Left renal cortex interstitium (tissue), 4 donors: Measurements from ENCODE around the gene IFNL4. TPM values are rescaled to one million over a fixed set of nuclear protein-coding genes. Genes with fewer than 3 reads are reported as not detected.
"Not testable (repeated sequence)": the region's sequence is repeated elsewhere in the genome, so short reads cannot be mapped to it uniquely, and the experiment has no call there.

Source experiments
- DNase-seq, 4 donors: peaks; one replicate each; pipeline ENCODE4 v3.0.0-alpha.2; 2013; ENCODE audit warnings: low read depth in 4 of 4, low spot score in 2 of 4, missing footprints in 1 of 4
- polyA plus RNA-seq, 4 donors: library from polyadenylated mRNA; unstranded; fragments of 120-200 nt; gene quantifications; one replicate each; pipeline ENCODE4 v1.2.1, GENCODE V29; 2013; ENCODE audit not compliant: insufficient read length in 4 of 4

The IFNL4 gene
- polyA plus RNA-seq = under 1 TPM in 1 of 4 donors, not detected in 3; 0.09 TPM

DNA sequence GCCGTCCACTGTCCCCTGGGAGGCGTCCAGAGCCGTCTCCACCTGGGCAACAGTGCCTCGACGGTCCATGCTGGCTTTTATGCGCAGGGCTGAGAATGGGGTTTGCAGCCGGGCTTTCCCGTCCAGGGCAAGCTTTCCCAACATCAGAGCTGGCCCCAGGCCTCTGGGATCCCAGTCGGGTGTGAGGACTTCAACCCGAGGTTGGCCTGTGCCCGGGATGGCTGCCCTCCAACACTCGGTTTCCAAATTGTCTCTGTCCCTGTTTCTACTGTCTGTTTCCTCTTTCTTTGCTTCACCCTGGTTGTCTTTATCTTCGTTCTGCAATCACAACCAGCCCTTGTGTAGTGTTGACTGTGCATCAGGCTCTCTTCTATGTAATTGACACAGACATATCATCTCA lies at the start of gene IFNL4:
Gene IFNL4, minus strand, starts transcription at position 51 of the 400 bp plus-strand sequence.
- DNase-seq = no peak

GRCh38 chr19:39297931-39298634 lies 49.4 kb upstream of the IFNL4 start:
- DNase-seq = no peak

GRCh38 chr19:39296906-39297305 lies 48.2 kb upstream of the IFNL4 start:
- no peak for DNase-seq

DNA sequence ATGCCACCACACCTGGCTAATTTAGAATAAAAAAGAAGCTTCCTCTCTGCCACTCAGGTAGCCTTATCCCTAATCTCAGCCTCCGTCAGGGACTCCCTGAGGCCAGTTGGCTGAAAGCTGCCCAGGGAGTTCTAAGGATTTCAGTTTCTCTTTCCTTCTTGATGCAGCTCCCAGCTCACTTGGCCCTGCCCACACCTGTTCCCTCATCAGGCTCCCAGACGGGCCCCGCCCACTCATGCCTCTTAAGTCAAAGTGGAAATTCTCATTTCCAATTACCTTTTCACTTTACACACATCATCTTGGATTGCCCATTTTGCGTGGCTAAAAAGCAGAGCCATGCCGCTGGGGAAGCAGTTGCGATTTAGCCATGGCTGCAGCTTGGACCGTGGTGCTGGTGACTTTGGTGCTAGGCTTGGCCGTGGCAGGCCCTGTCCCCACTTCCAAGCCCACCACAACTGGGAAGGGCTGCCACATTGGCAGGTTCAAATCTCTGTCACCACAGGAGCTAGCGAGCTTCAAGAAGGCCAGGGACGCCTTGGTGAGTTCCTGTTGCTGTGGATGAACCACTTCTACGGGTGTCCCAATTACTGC lies 47.5 kb upstream of the IFNL4 start, which contains the start of gene IFNL1:
Gene IFNL1, plus strand, starts transcription at position 353 of the 591 bp plus-strand sequence. Its CDS starts 15 bp downstream, at position 368.
- no peak for DNase-seq

DNA sequence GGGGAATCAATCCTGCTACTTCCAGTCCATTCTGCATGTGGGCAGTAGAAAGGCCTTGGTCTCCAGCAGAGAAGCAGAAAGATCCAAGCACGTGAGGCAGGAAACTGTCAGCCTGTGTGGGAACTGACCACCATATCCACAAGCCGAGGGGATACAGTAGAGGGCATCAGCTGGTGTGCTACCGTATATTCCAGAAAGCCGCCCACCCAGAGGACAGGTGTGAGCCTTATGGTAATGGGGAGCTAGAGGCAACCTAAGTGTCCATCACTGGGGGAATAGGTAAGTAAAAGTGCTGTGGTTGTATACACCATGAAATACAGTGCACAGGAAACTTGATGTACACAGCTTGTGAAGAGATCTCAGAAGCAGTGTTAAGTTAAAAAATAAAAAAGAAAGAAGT lies 44.7 kb upstream of the IFNL4 start:
- DNase-seq = no peak

GRCh38 chr19:39284032-39284431 lies 35.4 kb upstream of the IFNL4 start:
- DNase-seq = no peak

- no peak for DNase-seq
These were observed 33.4 kb upstream of the IFNL4 start for GRCh38 chr19:39282021-39282420.

DNA sequence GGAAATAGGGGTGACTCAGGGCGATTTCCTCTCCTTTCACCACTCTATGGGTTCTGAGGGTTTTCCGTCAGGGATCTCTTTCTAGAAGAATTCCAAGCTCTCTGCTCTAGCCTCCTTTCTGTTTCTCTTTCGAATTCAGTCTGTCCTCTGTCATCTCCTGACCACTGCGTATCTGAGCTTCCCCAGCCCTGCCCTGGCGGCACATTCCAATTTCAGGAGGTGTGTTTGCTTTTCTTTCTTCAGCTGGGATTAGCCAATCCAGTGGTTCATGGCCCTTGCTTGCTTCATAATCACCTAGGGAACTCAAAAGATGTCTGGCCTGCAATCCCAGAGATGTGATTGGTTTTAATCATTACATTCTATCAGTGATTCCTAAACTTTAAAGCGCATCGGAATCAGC lies 28.9 kb upstream of the IFNL4 start:
- no peak for DNase-seq

DNA sequence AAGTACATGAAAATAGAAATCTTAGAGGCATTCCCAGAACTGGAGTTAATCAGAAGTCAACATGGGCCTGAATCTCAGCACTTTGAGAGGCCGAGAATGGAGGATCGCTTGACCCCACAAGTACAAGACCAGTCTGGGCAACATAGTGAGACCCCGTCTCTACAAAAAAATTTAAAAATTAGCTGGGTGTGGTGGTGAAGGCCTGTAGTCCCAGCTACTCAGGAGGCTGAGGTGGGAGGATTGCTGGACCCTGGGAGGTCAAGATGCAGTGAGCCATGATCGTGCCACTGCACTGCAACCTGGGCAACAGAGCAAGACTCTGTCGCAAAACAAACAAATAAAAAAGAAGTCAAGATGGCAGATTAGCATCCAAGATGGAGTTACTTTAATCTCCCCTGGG lies 28.1 kb upstream of the IFNL4 start:
- no peak for DNase-seq

DNA sequence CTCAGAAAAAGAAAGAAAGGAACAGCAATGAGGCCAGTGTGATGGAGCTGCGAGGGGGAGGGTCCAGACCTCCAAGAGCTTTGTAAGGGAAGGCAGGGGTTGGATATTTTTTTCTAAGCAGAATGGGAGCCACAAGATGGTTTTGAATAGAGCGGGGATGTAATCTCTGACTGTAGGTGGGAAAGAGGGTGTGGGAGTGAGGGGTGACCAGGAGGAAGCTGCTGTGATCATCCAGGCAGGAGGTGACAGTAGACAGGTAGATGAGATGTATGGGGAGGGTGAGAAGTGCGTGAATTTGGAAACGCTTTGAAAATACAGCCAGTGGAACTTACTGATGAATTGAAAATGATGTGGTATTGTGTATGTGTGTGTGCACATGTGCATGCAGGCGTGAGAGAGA lies 26.9 kb upstream of the IFNL4 start:
- DNase-seq = no peak

DNA sequence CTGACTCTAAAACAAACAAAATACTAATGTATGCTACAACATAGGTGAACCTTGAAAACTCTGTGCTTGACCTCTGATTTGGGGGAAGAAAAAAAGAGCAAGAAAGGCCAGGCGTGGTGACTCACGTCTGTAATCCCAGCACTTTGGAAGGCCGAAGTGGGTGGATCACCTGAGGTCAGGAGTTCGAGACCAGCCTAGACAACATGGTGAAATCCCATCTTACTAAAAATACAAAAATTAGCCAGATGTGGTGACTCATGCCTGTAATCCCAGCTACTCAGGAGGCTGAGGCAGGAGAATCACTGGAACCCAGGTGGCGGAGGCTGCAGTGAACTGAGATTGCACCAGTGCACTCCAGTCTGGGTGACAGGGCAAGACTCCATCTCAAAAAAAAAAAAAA lies 25.2 kb upstream of the IFNL4 start:
- DNase-seq = not testable (repeated sequence)

GRCh38 chr19:39270036-39270871 lies 21.6 kb upstream of the IFNL4 start:
- no peak for DNase-seq

- not testable (repeated sequence) for DNase-seq
These were observed 20.7 kb upstream of the IFNL4 start for GRCh38 chr19:39269369-39269768.

- DNase-seq = not testable (repeated sequence)
These were observed 20.0 kb upstream of the IFNL4 start for GRCh38 chr19:39268531-39269223.

DNA sequence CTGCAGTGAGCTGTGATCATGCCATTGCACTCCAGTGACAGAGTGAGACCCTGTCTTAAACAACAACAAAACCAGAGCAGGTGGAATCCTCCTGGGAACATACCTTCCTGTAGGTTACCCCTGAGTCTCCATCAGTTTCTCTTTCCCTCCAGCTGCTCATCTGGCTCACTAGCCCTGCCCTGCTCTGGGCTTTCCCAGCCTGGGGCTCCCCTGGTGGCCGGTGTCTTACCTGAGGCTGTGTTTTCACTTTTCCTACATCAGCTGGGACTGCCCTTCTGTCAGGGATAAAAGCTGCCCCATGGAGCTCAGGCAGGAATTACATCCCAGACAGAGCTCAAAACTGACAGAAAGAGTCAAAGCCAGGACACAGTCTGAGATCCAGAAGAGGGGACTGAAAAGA lies 19.4 kb upstream of the IFNL4 start, which contains the start of gene IFNL2:
Gene IFNL2, plus strand, starts transcription at position 312 of the 400 bp plus-strand sequence. CDS start 173 bp downstream, outside the sequence.
- DNase-seq = not testable (repeated sequence)

DNA sequence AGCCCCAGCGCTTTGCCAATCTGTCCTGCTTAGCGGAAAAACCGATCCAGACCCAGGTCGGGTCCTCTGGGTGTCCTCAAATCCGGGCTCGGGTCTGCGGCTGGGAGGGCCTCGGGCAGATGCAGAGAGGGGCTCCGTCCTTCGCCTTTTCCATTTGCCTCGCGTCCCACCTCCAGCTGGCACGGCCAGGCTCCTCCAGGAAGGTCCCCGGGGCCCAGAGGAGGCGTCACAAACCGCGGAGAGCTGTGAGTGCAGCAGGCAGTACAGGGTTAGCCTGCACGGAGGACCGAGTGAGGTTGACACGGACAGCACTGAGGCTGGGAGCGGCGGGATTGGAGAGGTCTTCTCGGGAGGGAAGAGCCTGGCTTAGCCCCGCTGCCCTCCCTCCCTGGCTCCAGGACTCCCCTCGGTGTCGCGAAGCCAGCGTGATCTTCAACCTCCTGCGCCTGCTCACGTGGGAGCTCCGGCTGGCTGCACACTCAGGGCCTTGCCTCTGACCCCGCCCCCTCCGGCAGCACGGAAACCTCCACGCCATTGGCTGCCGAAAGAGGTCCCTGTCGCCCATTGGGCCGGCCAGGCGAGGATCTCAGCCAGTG lies 16.8 kb upstream of the IFNL4 start:
- no peak for DNase-seq

DNA sequence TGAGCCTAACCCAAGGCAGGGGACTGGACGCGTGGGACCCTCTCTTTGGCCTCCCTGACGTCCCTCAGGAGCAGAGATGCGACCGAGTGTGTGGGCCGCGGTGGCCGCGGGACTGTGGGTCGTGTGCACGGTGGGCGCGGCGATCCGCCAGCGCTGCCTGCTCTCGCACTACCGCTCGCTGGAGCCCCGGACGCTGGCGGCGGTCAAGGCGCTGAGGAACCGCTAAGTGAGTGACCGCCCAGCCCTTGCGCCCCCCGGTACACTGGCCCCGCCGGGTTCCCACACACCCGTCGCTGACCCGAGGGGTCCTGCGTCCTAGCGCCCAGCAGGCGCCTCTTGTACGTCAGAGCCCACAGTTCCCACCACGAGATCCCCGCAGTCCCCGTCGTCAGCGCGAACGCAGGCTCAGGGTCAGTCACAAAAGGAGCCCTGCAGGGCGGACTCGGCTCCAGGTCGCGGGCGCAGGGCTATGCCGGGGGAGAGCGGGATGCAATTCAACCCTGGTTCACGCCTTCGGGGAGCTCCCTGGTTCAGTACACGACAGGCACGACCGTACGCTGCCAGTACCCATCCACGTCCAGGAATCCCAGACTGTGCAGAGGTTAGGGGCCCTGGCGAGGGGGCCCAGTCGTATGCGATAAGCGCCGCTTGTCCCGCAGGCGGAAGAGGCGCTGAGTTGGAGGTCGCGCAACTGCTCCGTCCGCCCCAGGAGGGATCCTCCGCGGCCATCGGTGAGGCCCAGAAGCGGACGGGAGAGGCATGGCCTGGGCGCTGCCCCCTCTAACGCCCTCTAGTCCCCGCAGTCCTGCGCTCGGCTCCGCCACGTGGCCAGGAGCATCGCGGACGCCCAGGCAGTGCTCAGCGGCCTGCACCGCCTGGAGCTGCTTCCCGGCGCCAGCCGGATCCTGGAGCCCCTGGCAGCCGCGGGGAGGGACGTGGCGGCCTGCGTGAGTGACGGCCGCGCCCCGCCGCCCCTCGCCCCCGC lies 15.9 kb upstream of the IFNL4 start:
- no peak for DNase-seq

DNA sequence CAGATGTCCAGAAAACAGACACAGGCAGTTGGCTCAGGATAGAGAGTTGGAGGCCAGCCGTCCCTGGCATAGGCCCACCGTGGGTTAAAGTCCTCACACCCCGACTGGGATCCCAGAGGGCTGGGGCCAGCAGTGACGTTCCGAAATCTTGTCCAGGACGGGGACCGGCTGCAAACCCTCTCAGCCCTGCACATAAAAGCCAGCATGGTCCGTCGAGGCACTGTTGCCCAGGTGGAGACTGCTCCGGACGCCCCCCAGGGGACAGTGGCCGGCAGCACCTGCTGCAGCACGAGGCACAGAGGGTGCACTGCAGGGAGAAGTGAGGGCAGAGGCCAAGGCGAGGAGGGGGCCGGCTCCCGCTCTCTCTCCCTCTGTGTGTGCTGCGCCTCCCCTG lies 15.3 kb upstream of the IFNL4 start:
- no peak for DNase-seq

DNA sequence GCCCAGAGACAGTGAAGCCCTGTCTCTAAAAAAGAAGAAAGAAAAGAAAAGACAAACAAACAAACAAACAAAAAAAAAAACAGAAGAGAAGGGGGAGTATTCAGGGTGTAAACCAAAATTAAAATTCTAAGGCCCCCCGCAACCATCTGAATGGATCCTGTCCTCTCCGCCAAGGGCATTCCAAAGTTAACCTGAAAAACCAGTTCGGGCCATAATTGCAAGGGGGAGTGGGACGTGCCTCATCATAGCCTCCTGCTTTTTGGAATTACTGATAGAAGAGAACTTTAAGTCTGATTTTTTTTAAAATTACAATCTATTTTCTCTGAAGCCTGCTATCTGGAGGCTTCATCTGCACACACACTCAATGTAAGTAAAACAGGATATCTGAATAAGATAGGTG lies 13.8 kb upstream of the IFNL4 start:
- DNase-seq = no peak
